Measurements from ENCODE around the gene SLC22A31.

The SLC22A31 gene

GRCh38 chr16:89150981-89151380 is 49.4 kb downstream of the SLC22A31 start:
- no peak for TF ChIP-seq TAF1 (IDR thresholded peaks at IDR 0.05; ENCODE audit: borderline replicate concordance, insufficient read depth, low read length)
- no peak for TF ChIP-seq POLR2AphosphoS5 (IDR thresholded peaks at IDR 0.05; ENCODE audit: low read depth, low read length)
- no peak for TF ChIP-seq SIN3A (IDR thresholded peaks at IDR 0.05; ENCODE audit: borderline replicate concordance, insufficient read depth, low read length)
- TF ChIP-seq REST (IDR thresholded peaks at IDR 0.05; ENCODE audit: insufficient read depth in 1 of 2, low read depth in 2 of 2, low read length in 2 of 2): no peak
- no peak for TF ChIP-seq FOXP2 (optimal IDR thresholded peaks at IDR 0.05; ENCODE audit: borderline replicate concordance, extremely low read depth, extremely low read length, insufficient read depth)

- TF ChIP-seq FOXP2 (optimal IDR thresholded peaks at IDR 0.05; ENCODE audit: borderline replicate concordance, extremely low read depth, extremely low read length, insufficient read depth) (no peak), SIN3A (IDR thresholded peaks at IDR 0.05; ENCODE audit: borderline replicate concordance, insufficient read depth, low read length) (no peak), REST (IDR thresholded peaks at IDR 0.05; ENCODE audit: insufficient read depth in 1 of 2, low read depth in 2 of 2, low read length in 2 of 2) (no peak), POLR2AphosphoS5 (IDR thresholded peaks at IDR 0.05; ENCODE audit: low read depth, low read length) (no peak), TAF1 (IDR thresholded peaks at IDR 0.05; ENCODE audit: borderline replicate concordance, insufficient read depth, low read length) (no peak)
Observed at GRCh38 chr16:89150090-89150835, 50.1 kb downstream of the SLC22A31 start.

- TF ChIP-seq FOXP2 (optimal IDR thresholded peaks at IDR 0.05; ENCODE audit: borderline replicate concordance, extremely low read depth, extremely low read length, insufficient read depth): no peak
- no peak for TF ChIP-seq SIN3A (IDR thresholded peaks at IDR 0.05; ENCODE audit: borderline replicate concordance, insufficient read depth, low read length)
- no peak for TF ChIP-seq POLR2AphosphoS5 (IDR thresholded peaks at IDR 0.05; ENCODE audit: low read depth, low read length)
- TF ChIP-seq TAF1 (IDR thresholded peaks at IDR 0.05; ENCODE audit: borderline replicate concordance, insufficient read depth, low read length): no peak
- TF ChIP-seq REST (IDR thresholded peaks at IDR 0.05; ENCODE audit: insufficient read depth in 1 of 2, low read depth in 2 of 2, low read length in 2 of 2): no peak
Observed at GRCh38 chr16:89149386-89149785, 51.0 kb downstream of the SLC22A31 start.

GRCh38 chr16:89147085-89147817 is 53.1 kb downstream of the SLC22A31 start:
- no peak for TF ChIP-seq REST (IDR thresholded peaks at IDR 0.05; ENCODE audit: insufficient read depth in 1 of 2, low read depth in 2 of 2, low read length in 2 of 2)
- no peak for TF ChIP-seq FOXP2 (optimal IDR thresholded peaks at IDR 0.05; ENCODE audit: borderline replicate concordance, extremely low read depth, extremely low read length, insufficient read depth)
- TF ChIP-seq POLR2AphosphoS5 (IDR thresholded peaks at IDR 0.05; ENCODE audit: low read depth, low read length): no peak

Data from PFSK-1 (cell line).